ENCODE measurements around the gene GPR155.

- TF ChIP-seq CTCF (conservative IDR thresholded peaks at IDR 0.05): no peak
- no peak for TF ChIP-seq ZFX (IDR thresholded peaks at IDR 0.05)
Measured at GRCh38 chr2:174535083-174535482, 48.3 kb upstream of the GPR155 start.

All from C4-2B (cell line).